H54 (cell line): ENCODE results near the gene PSMB5.
A peak's percentile ranks its signal among the peaks of the same experiment; 100 is the strongest.
"Not testable (repeated sequence)": the region's sequence is repeated elsewhere in the genome, so short reads cannot be mapped to it uniquely, and the experiment has no call there.

Source experiments
- DNase-seq: peaks from one replicate; pipeline ENCODE4 v3.0.0; 2011; ENCODE audit warnings: low spot score, mixed read lengths; ENCODE audit not compliant: insufficient read length
- FAIRE-seq: peaks from 3 replicates; lab custom pipeline; 2011; peaks lifted over from hg19 to GRCh38; lab: Jason Lieb, UNC
- POLR2A ChIP-seq: IDR thresholded peaks from 2 replicates; pipeline ENCODE4 v1.6.1; 2011; ENCODE audit warnings: low read depth, mild to moderate bottlenecking, low read length

The PSMB5 gene

DNA sequence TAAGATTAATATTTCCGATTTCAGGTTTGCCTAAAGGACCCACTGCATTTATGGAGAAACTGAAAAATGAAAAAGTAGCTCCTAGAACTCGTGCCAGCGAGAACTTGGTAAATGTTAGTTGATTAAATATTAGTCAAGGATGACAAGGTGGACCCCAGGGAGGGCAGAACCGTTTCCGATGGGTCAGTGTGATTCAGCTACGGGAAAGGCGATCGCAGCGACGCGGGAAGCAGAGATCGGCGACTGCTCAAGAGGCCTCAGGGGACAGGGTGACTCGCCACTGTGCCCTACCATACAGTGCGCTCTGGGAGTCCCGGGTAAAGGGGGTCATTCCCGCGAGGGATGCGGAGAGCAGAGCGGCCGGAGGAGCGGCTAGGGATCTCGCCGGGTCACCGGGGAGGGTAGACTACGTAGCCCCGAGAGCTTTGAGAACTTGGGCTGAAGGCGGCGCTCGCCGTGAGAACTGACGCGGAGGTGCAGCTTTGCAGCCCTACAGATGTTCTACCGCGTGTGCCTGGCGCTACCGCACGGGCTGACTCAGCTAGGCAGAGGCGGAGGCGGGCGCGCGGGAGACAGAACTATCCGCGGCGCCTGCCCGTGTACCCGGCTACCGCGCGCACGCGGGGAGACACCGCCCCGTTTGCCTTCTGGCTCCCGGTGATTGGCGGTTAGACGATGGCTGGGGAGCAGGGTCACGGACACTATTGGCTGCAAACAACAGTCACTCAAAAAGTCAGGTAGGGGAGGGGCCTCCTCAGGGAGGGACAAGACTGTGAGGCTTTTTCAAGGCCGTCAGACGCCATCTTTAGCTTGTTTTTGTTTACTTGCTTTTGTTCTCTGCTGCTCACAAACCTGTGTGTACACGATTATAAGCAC is 27.9 kb downstream of the PSMB5 start:
- FAIRE-seq: peak; percentile 96
- peak; percentile 76 for DNase-seq
- TF ChIP-seq POLR2A: peak; percentile 74

DNA sequence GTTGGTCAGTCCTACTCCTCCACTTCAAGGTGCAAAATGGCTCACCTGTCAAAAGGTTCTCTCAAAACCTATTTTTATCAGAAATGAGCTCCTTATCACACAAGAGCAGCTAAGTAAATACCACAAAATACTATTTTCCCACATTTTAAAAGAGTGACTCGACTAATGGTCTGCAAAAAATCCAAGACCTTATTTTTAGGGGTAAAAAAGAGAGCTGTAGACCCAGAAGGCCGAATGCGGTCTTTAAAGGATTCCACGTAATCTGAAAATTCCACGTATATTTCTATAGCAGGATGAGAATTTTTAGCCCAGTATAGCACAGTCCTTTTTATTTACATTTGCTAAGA is 28.5 kb downstream of the PSMB5 start:
- TF ChIP-seq POLR2A: no peak
- DNase-seq: no peak

DNA sequence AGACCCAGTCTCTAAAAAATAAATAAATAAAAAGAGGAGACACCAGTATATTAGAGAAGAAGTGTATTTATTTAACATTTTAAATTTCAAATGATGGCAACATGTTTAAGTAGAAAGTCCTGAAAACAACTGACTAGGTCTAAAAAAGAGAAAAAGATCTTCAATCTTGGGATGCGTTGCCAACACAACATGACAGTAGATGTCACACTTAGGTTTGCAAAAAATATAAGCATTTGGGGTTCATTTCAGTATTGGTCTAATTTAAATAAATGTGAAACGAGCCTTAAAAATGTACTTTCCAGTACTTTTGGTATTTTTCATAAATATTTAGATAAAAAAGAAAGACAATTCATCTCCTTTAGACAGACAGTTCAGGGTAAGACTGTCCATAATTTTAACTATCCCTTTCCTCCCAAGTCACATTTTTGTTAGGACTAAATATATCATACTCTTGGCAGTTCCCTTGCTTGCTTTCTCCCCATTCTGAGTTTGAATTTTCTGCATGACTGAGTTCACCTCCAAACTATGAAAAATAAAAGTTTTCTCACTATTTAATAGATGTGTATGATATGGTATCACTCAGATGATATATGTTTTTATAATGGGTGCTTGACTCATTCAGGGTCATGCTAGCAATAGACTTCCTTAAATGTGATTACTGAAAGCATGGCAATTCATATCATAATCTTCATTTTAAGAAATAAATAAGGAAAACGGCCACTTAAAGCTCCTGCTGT is 29.1 kb downstream of the PSMB5 start:
- no peak for TF ChIP-seq POLR2A
- no peak for FAIRE-seq
- no peak for DNase-seq

More for the DNA sequence above, 28.5 kb downstream of the PSMB5 start:
- FAIRE-seq: no peak

DNA sequence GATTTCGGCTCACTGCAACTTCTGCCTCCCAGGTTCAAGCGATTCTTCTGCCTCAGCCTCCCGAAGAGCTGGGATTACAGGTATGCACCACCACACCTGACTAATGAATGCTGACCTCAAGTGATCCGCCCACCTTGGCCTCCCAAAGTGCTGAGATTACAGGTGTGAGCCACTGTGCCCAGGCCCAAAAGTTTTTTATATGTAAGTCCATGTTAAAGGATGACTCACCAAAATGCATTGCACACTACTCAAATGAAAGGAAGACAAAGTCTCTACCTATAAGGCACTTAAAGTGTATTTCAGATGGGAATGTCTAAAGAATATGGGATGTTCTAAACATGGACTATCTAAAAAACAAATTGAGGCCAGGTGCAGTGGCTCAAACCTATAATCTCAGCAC is 30.4 kb downstream of the PSMB5 start:
- FAIRE-seq, DNase-seq: not testable (repeated sequence)

DNA sequence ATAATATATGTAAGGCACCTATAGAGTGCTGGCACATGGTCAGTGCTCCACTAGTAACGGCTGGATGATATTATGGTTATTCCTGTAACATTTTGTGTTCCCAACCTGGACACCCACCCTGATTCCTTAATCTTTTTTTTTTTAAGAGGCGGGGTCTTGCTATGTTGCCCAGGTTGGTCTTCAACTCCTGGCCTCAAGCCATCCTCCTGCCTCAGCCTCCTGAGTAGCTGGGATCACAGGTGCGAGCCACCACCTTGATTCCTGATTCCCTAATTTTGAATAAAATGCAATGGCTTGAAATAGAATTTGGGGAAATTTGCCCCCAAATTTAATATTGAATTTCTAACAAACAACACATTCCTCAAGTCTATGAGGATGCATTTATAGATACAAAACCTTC is 32.1 kb downstream of the PSMB5 start:
- TF ChIP-seq POLR2A: no peak
- DNase-seq (no peak), FAIRE-seq (no peak)

DNA sequence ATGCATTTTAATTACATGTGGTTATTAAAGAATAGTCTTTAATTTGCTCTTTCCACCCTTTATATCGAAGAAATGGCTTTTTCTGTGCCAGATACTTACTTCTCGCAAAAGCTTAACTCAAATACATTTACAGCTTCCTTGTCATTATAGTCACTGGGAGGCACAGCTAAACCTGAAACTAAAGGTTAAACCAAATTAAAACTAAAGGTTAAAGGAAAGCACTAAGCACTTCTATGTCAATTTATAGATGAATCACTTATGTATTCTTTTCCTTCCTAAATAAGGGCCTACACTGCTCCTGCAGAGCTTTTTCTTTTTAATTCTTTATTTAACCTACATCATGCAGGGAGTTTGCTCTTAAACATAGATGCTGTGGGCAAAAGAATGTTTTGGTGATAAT is 33.8 kb downstream of the PSMB5 start:
- TF ChIP-seq POLR2A: no peak
- DNase-seq (no peak), FAIRE-seq (no peak)

DNA sequence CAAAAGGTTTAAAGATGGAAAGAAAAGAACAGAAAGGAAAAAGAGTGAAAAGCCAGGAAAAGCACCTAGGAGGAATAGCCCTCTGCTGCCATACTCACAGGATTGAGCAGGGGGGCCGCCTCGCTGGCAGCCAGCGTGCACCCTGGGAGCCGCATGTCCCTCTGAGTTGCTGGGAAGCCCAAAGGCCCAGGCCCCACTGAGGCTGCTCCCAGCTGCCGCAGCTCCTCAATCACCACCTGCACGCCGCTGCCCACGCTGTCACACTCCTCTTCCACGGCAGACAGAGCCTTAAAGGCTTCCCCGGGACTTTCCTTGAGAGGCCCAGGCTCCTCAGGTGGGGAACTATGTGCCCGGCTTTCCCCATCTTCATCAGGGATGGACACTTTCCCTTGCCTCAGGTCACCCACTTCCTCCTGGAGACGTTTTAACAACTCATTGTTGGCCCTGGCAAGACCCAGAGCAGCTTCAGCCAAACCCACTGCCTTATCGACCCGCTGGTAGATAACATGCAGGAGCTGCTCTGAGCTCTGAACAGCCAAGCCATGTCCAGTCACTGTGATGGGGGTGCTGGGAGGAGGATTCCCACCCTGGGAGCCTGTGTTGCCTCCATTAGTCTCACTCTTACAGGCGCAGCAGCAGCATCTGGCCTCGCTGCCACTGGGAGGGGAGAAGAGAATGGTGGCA is 36.2 kb downstream of the PSMB5 start:
- FAIRE-seq (no peak), DNase-seq (no peak)
- no peak for TF ChIP-seq POLR2A

DNA sequence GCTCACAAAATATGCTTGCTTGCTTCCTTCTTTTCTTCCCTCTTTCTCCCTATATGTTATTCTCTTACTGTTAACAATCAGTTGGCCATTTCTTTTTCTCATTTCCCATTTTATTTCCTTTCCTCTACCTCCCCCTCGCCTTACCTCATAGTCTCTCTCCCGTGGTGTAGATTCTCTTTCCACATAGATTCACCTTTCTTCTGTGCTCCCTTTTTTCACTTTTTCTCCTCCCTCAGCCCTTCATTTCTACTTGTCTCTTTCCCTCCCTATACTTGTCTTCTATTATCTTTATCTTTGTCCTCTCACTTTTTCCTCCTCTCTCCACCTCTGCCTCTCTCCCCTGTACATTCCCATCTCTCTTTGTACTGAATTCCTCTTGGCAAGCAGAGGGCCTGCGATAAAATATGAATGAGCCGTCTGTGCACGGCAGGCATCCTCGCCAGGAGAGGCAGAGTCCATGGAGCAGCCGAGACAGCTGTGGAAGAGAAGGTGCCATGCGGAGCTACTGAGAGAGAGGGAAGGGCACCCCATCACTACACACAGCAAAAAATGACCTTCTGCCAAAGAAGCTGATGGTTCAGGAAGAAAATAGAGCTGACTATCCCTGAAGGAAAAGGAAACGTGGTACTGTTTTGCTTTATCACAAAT is 36.9 kb downstream of the PSMB5 start:
- no peak for TF ChIP-seq POLR2A
- no peak for DNase-seq
- FAIRE-seq: no peak

DNA sequence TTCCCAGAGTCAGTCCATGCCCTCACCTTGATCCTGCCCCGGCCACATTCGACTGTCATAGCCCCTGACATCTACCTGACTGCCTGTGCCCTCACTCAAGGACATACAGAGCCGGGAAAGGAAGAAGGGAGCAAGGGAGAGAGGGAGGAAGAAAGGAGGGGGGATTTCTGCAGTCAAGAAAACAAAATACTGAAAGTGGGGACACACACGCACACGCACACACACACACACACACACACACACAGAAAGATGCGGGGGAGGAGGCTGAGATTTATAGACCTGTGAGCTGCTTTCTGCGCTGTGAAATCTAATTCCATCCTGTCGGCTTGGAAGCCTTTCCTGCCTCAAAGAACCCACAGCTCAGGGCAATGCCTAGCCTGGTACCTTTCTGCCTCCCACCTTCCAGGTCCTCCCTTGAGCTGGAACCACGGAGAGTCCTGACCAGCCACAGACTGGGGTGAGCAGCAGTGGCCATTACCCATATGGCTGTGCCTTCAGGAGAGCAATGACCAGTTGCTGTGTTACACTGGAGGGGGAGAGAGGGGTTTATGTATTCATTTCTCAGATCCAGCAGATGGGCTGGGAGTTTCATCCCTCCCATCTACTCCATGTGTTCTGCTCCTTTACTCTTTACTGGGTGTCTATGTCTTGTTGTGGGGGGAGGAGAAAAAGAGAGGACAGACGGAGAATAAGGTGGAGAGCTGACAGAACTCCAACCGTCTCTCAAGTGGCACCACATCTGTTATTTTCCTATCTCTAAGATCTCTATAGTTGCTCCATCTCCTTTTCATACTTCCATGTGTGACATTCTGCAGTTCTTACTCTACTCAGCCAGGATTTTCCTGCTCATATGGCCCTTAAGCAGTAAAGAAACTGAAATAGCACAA is 37.7 kb downstream of the PSMB5 start:
- no peak for TF ChIP-seq POLR2A
- DNase-seq: no peak
- FAIRE-seq: no peak

DNA sequence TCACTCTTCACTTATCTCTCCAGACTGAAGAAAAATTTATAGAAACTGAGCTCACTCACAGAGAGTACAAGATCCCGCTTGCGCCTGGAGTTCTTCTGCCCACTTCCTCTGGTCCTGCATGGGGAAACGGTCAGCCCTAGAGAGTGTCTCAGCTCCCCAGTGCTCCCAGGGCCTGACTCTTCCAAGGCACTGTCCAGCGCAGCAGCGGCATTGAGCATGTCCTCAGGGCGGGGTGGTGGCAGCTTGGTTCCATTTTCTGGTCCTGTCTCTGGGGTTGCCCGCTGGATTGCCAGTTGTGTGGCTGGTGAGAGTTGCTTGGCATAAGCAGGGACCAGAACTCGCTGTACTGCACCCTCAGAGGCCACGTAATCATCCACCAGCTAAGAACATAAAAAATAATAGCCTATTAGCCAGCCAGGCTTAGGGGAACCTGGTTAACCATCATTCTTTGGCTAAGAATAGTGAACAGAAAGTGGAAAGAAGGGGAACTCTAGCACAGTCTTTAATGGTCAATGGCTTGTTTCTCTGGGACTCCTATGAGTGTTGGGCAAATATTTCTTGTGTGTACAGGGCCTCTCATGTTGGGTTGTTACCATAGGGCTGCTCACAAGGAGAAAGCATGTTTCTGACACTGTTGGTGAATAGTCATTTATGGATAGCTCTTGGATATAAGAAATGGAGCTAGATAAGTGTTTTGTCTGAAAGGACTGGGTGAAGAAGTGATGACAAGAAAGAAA is 38.6 kb downstream of the PSMB5 start:
- DNase-seq (no peak), FAIRE-seq (no peak)
- TF ChIP-seq POLR2A: no peak

DNA sequence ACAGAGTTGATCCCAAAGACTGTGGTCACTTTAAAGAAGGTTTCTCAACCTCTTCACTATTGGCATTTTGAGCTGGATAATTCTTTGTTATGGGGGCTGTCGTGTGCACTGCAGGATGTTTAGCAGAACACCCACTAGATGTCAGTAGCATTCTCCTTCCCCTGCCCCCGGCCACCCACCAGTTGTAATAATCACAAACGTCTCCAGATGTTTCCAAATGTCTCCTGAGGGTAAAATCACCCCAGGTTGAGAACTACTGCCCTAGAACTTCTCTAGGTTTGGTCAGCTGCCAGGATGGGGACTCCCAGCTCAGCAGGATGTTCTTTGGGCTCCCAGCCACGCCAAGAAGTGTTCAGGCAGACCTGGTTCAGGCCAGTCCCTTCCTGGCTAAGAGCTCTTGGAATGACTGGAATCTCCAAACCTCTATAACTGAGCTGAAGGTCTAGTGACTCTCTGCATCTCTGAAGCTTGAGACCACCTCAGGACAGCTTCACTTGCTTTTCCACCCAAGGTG is 39.9 kb downstream of the PSMB5 start:
- DNase-seq (no peak), FAIRE-seq (no peak)
- TF ChIP-seq POLR2A: no peak

DNA sequence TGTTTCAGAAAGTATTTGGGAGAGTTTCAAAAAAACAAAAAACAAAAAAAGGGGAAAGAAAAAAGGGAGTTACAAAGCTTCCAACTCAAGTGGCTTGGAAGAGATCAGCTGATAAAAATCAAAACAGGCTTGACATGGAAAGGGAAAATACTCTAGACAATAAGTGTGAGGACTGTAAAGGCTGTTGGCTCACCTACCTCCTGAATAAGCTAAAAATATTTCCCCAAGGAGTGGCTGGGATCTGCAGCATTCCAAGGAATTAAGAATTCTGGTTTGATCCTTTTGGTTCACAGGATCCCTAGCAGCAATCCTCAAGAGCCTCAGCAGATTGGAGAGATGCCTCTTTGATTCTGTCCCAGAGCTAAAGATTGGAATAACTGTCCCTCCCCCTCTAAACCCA is 41.2 kb downstream of the PSMB5 start:
- TF ChIP-seq POLR2A: no peak
- no peak for FAIRE-seq
- DNase-seq: no peak
